Measurements from ENCODE around the gene CLIP2. TPM values are rescaled to one million over a fixed set of nuclear protein-coding genes. Genes with fewer than 3 reads are reported as not detected.

CLIP2 gene
- total RNA-seq, 1 experiment from 2014 or later, result 26.2 TPM

DNA sequence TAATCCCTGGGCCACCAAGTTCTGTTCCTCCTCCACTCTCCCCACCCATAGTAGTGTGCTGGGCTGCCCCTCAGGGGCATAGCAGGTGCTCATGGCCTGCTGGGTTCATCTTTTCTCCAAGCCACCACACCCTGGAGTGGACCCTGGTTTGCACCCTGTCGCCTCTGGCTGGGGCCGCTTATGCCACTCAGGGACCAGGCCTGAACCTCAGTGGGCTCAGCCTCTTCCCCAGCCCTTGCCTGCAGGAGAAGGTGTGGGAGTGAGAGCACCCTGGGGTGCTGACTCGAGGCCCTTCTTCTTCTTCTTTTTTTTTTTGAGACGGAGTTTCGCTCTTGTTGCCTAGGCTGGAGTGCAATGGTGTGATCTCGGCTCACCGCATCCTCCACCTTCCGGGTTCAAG is 10.2 kb downstream of the CLIP2 start:
- no TSS peak for BruUV-seq (replicated peaks)
- intact Hi-C loops (cut with micrococcal nuclease), result no loop called here

DNA sequence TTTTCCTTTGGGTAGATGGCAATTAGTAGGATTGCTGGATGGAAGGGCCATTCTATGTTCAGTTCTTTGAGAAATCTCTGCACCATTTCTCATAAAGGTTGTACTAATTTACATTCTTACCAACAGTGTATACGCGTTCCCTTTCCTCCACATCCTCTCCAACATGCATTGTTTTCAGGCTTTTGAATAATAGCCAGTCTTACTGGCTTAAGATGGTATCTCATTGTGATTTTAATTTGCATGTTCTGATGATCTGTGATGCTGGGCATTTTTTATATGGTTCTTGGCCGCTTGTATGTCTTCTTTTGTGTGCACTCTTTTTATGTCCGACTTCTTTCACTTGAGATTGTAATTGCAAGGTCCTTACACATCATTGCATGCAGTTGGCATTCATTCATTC is 11.7 kb downstream of the CLIP2 start:
- Histone ChIP-seq H3K4me1 (ENCODE audit: insufficient read depth, low read length) (peaks cover 1% of the 10 kb centered on the region), H3F3A (ENCODE audit: low read length, unreplicated experiment) (no peaks in the 10 kb centered on the region), H3K4me2 (ENCODE audit: low read length) (no peak overlapping the region), H3K9me2 (replicated peaks; ENCODE audit: low read length) (no peaks in the 10 kb centered on the region), H2AFZ (ENCODE audit: low read length) (no peak overlapping the region), H3K4me3 (ENCODE audit: low read length) (no peak overlapping the region), H3K27ac (ENCODE audit: low read length) (no peak overlapping the region), H3K79me2 (ENCODE audit: low read length) (peaks cover 18% of the 10 kb centered on the region), H3K9me3 (ENCODE audit: low read length) (no peaks in the 10 kb centered on the region), H3K27me3 (ENCODE audit: low read length) (no peaks in the 10 kb centered on the region), H3K9ac (ENCODE audit: low read length) (no peak overlapping the region), H4K20me1 (ENCODE audit: low read length) (no peaks in the 10 kb centered on the region), H3K36me3 (ENCODE audit: low read depth, low read length) (no peaks in the 10 kb centered on the region)
- POLR2A ChIA-PET (ENCODE audit: unreplicated experiment), result no interaction called here
- no peak for DNase-seq
- TF ChIP-seq EZH2phosphoT487 (IDR thresholded peaks at IDR 0.05; ENCODE audit: borderline replicate concordance, low read length) (no peak), EZH2 (IDR thresholded peaks at IDR 0.05; ENCODE audit: low read length, unreplicated experiment) (no peak)
- TF ChIP-seq, protein P1, sequence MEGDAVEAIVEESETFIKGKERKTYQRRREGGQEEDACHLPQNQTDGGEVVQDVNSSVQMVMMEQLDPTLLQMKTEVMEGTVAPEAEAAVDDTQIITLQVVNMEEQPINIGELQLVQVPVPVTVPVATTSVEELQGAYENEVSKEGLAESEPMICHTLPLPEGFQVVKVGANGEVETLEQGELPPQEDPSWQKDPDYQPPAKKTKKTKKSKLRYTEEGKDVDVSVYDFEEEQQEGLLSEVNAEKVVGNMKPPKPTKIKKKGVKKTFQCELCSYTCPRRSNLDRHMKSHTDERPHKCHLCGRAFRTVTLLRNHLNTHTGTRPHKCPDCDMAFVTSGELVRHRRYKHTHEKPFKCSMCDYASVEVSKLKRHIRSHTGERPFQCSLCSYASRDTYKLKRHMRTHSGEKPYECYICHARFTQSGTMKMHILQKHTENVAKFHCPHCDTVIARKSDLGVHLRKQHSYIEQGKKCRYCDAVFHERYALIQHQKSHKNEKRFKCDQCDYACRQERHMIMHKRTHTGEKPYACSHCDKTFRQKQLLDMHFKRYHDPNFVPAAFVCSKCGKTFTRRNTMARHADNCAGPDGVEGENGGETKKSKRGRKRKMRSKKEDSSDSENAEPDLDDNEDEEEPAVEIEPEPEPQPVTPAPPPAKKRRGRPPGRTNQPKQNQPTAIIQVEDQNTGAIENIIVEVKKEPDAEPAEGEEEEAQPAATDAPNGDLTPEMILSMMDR (conservative IDR thresholded peaks at IDR 0.05; ENCODE audit: low read depth, low read length), result no peak
- intact Hi-C loops (cut with micrococcal nuclease), result no loop called here
- ATAC-seq, result no peak
- no TSS peak for BruUV-seq (replicated peaks)
- CTCF ChIA-PET, result no interaction called here

More for the DNA sequence above, 10.2 kb downstream of the CLIP2 start:
- H3K9me2 ChIP-seq (replicated peaks; ENCODE audit: low read length), result no peaks in the 10 kb centered on the region
- no peak overlapping the region for H3K27ac ChIP-seq (ENCODE audit: low read length)
- H3K4me2 ChIP-seq (ENCODE audit: low read length), result no peak overlapping the region
- peaks cover 31% of the 10 kb centered on the region for H3K79me2 ChIP-seq (ENCODE audit: low read length)
- no peaks in the 10 kb centered on the region for H3K9me3 ChIP-seq (ENCODE audit: low read length)
- H4K20me1 ChIP-seq (ENCODE audit: low read length), result no peaks in the 10 kb centered on the region; the same call in 1 of the 2 replicates
- H3K36me3 ChIP-seq (ENCODE audit: low read depth, low read length), result no peaks in the 10 kb centered on the region
- DNase-seq (no peak), ATAC-seq (no peak)
- ChIA-PET CTCF (no interaction called here), POLR2A (ENCODE audit: unreplicated experiment) (no interaction called here)
- H3F3A ChIP-seq (ENCODE audit: low read length, unreplicated experiment), result no peaks in the 10 kb centered on the region
- H3K4me3 ChIP-seq (ENCODE audit: low read length), result no peak overlapping the region
- TF ChIP-seq, protein P1 (conservative IDR thresholded peaks at IDR 0.05; ENCODE audit: low read depth, low read length), result no peak
- TF ChIP-seq EZH2phosphoT487 (IDR thresholded peaks at IDR 0.05; ENCODE audit: borderline replicate concordance, low read length) (no peak), EZH2 (IDR thresholded peaks at IDR 0.05; ENCODE audit: low read length, unreplicated experiment) (no peak)
- H3K4me1 ChIP-seq (ENCODE audit: insufficient read depth, low read length), result no peaks in the 10 kb centered on the region; the same call in 1 of the 2 replicates
- no peaks in the 10 kb centered on the region for H3K27me3 ChIP-seq (ENCODE audit: low read length)
- H3K9ac ChIP-seq (ENCODE audit: low read length), result no peak overlapping the region
- no peak overlapping the region for H2AFZ ChIP-seq (ENCODE audit: low read length)

DNA sequence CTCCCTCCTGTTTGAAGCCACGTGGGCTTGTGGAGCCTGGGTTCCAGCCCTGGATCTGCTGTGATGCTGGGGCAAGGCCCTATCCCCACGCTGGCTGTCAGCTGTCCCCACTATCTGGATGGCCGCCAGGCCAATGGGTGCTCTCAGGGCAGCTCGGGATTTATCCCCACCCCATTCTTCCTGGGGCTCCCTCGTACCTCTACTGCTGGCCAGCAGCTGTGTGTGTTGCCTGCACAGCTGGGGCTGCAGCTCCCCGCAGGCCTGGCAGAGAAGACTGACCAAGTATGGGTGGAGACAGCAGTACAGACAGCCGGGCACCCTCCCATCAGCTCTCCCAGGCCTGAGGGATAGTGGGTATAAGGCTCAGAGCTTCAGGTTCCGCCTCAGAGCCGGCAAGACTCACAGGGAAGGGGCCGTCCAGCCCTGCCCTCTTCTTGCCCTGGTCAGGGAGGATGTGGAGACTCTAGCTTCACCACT is 13.6 kb downstream of the CLIP2 start:
- no TSS peak for BruUV-seq (replicated peaks)
- ChIA-PET POLR2A (ENCODE audit: unreplicated experiment) (no interaction called here), CTCF (interaction anchor here (0.6 kb wide), 1 partner anchor 28 kb away, joined by 3 read pairs; no protein-coding TSS in a partner anchor)
- Histone ChIP-seq H3K9ac (ENCODE audit: low read length) (no peak overlapping the region), H3K4me2 (ENCODE audit: low read length) (no peak overlapping the region), H4K20me1 (ENCODE audit: low read length) (no peaks in the 10 kb centered on the region), H3K27me3 (ENCODE audit: low read length) (no peaks in the 10 kb centered on the region), H3K27ac (ENCODE audit: low read length) (no peak overlapping the region), H3K4me1 (ENCODE audit: insufficient read depth, low read length) (peaks cover 19% of the 10 kb centered on the region), H3F3A (ENCODE audit: low read length, unreplicated experiment) (no peaks in the 10 kb centered on the region), H3K36me3 (ENCODE audit: low read depth, low read length) (no peaks in the 10 kb centered on the region), H3K9me2 (replicated peaks; ENCODE audit: low read length) (no peaks in the 10 kb centered on the region), H3K9me3 (ENCODE audit: low read length) (no peaks in the 10 kb centered on the region), H3K79me2 (ENCODE audit: low read length) (peaks cover 27% of the 10 kb centered on the region), H3K4me3 (ENCODE audit: low read length) (no peak overlapping the region), H2AFZ (ENCODE audit: low read length) (no peak overlapping the region)
- TF ChIP-seq EZH2 (IDR thresholded peaks at IDR 0.05; ENCODE audit: low read length, unreplicated experiment), result no peak
- TF ChIP-seq, protein P1 (conservative IDR thresholded peaks at IDR 0.05; ENCODE audit: low read depth, low read length), result no peak
- no peak for TF ChIP-seq EZH2phosphoT487 (IDR thresholded peaks at IDR 0.05; ENCODE audit: borderline replicate concordance, low read length)
- DNase-seq (no peak), ATAC-seq (peak; percentile 6; the same call in 1 of the 2 replicates)
- intact Hi-C loops (cut with micrococcal nuclease), result no loop called here

Measured in PC-3 (cell line).